IPS-18c (cell line): ENCODE data around the gene CD22.
"Not testable (repeated sequence)": the region's sequence is repeated elsewhere in the genome, so short reads cannot be mapped to it uniquely, and the experiment has no call there.

ENCODE experiments used
- H3K4me3 ChIP-seq: 2 replicates; pipeline ENCODE4 v1.7.0; 2013; ENCODE audit warnings: low read depth, mild to moderate bottlenecking, low read length, moderate library complexity; ENCODE audit not compliant: insufficient read depth
- H3K9me3 ChIP-seq: one replicate; pipeline ENCODE4 v1.6.1; 2013; ENCODE audit warnings: mild to moderate bottlenecking, low read length, moderate library complexity; ENCODE audit not compliant: control insufficient read depth, insufficient read depth

CD22 gene

GRCh38 chr19:35360880-35361420, 32.0 kb downstream of the CD22 start:
- Histone ChIP-seq H3K4me3 (no peak overlapping the region), H3K9me3 (no peaks in the 10 kb centered on the region)

GRCh38 chr19:35362261-35363000, 33.4 kb downstream of the CD22 start:
- no peaks in the 10 kb centered on the region for H3K9me3 ChIP-seq
- H3K4me3 ChIP-seq = no peak overlapping the region

- no peak overlapping the region for H3K4me3 ChIP-seq
- H3K9me3 ChIP-seq = no peaks in the 10 kb centered on the region
Observed at GRCh38 chr19:35363001-35363590, 34.1 kb downstream of the CD22 start.

GRCh38 chr19:35363711-35364425, 34.9 kb downstream of the CD22 start:
- Histone ChIP-seq H3K4me3 (no peak overlapping the region), H3K9me3 (no peaks in the 10 kb centered on the region)

- peaks cover 1% of the 10 kb centered on the region for H3K9me3 ChIP-seq
- no peak overlapping the region for H3K4me3 ChIP-seq
Observed at GRCh38 chr19:35365303-35365702, 36.3 kb downstream of the CD22 start.

- H3K9me3 ChIP-seq = peaks cover 2% of the 10 kb centered on the region
- no peak overlapping the region for H3K4me3 ChIP-seq
Observed at GRCh38 chr19:35368378-35368777, 39.4 kb downstream of the CD22 start.

- Histone ChIP-seq H3K4me3 (no peak overlapping the region), H3K9me3 (peaks cover 2% of the 10 kb centered on the region)
Observed at GRCh38 chr19:35369522-35369921, 40.5 kb downstream of the CD22 start.

- H3K9me3 ChIP-seq = peaks cover 2% of the 10 kb centered on the region
- no peak within 1 kb of the TSS for H3K4me3 ChIP-seq
Observed at GRCh38 chr19:35370722-35371121, 41.7 kb downstream of the CD22 start, which contains the start of gene GPR42. TSS of gene GPR42 (plus strand) at chr19:35371068. CDS start at chr19:35371360, 292 bp downstream.

- Histone ChIP-seq H3K9me3 (peaks cover 4% of the 10 kb centered on the region), H3K4me3 (no peak overlapping the region)
Observed at GRCh38 chr19:35373492-35373891, 44.5 kb downstream of the CD22 start.

- H3K9me3 ChIP-seq, H3K4me3 ChIP-seq: not testable (repeated sequence)
Observed at GRCh38 chr19:35374031-35374430, 45.0 kb downstream of the CD22 start.

GRCh38 chr19:35375505-35376307, 46.7 kb downstream of the CD22 start:
- H3K4me3 ChIP-seq = no peak overlapping the region
- peaks cover 2% of the 10 kb centered on the region for H3K9me3 ChIP-seq

GRCh38 chr19:35377656-35378055, 48.7 kb downstream of the CD22 start:
- Histone ChIP-seq H3K9me3 (peaks cover 2% of the 10 kb centered on the region), H3K4me3 (no peak overlapping the region)

- peaks cover 2% of the 10 kb centered on the region for H3K9me3 ChIP-seq
- no peak overlapping the region for H3K4me3 ChIP-seq
Observed at GRCh38 chr19:35378356-35378755, 49.4 kb downstream of the CD22 start.

GRCh38 chr19:35379545-35379944, 50.6 kb downstream of the CD22 start:
- not testable (repeated sequence) for H3K9me3 ChIP-seq, H3K4me3 ChIP-seq

- no peak overlapping the region for H3K4me3 ChIP-seq
- H3K9me3 ChIP-seq = peaks cover 9% of the 10 kb centered on the region
Observed at GRCh38 chr19:35379992-35380391, 51.0 kb downstream of the CD22 start.

- H3K4me3 ChIP-seq = no peak overlapping the region
- H3K9me3 ChIP-seq = peaks cover 13% of the 10 kb centered on the region
Observed at GRCh38 chr19:35380450-35381124, 51.6 kb downstream of the CD22 start.

GRCh38 chr19:35381318-35381717, 52.3 kb downstream of the CD22 start:
- H3K9me3 ChIP-seq = peaks cover 13% of the 10 kb centered on the region
- no peak overlapping the region for H3K4me3 ChIP-seq
